Psoas muscle (tissue), 8 donors: ENCODE measurements around the gene SNHG17. TPM values are rescaled to one million over a fixed set of nuclear protein-coding genes. Genes with fewer than 3 reads are reported as not detected.
"Not testable (repeated sequence)": the region's sequence is repeated elsewhere in the genome, so short reads cannot be mapped to it uniquely, and the experiment has no call there.

Experiments
- ATAC-seq, 4 donors: fragments of 200-7000 bp; cut with Tn5 transposase; one replicate each; pipeline ENCODE4 v1.9.1; 2020; ENCODE audit warnings: moderate library complexity in 3 of 4, mild to moderate bottlenecking in 2 of 4
- DNase-seq, 2 donors: peaks; one replicate each; pipeline ENCODE4 v3.0.0-alpha.2; 2020
- H3K27ac ChIP-seq: fragments of 200-600 bp; one replicate; pipeline ENCODE4 v1.8.0; 2022
- H3K27me3 ChIP-seq, 3 donors: fragments of 200-600 bp in 1 of 3; one replicate each; pipeline versions ENCODE4 v1.6.1 to v1.8.0; 2013 to 2022; ENCODE audit warnings: low read length in 2 of 3, mild to moderate bottlenecking in 2 of 3, moderate library complexity in 1 of 3; ENCODE audit not compliant: insufficient read depth in 3 of 3
- H3K36me3 ChIP-seq, 2 donors: fragments of 200-600 bp in 1 of 2; one replicate each; pipeline versions ENCODE4 v1.6.1 to v1.8.0; 2013 to 2022; ENCODE audit warnings: low read depth in 1 of 2, mild to moderate bottlenecking in 1 of 2, moderate library complexity in 1 of 2; ENCODE audit not compliant: insufficient read depth in 1 of 2
- H3K4me1 ChIP-seq: fragments of 200-600 bp; one replicate; pipeline ENCODE4 v1.8.0; 2022
- H3K4me3 ChIP-seq: fragments of 200-600 bp; one replicate; pipeline ENCODE4 v1.8.0; 2022; ENCODE audit warnings: mild to moderate bottlenecking
- H3K9me3 ChIP-seq: fragments of 200-600 bp; one replicate; pipeline ENCODE4 v1.8.0; 2022
- CTCF ChIP-seq: fragments of 200-600 bp; IDR thresholded peaks from one replicate; pipeline ENCODE4 v1.8.0; 2022; ENCODE audit warnings: antibody characterized with exemption
- WGBS, 3 donors: extraction: QIAGEN DNeasy Blood & Tissue Kit; methylation state at CpG; one replicate each; pipeline versions ENCODE4 v1.1.6 to v1.1.7; 2013; 5-methylcytosine and 5-hydroxymethylcytosine counted together
- intact Hi-C, 2 donors: fragments of 100-400 bp; cut with DNase I; formaldehyde crosslinking; loops; one replicate each; pipeline versions ENCODE4 v1.11.0 to v1.14.2; 2022
- polyA plus RNA-seq, 3 donors: library from polyadenylated mRNA; stranded (reverse); fragments of 200-250 nt; gene quantifications; one replicate each; pipeline ENCODE4 v1.2.3, GENCODE V29; 2013
- total RNA-seq, 4 donors: library from RNA; stranded (reverse); fragmentation: NEBNext Ultra II Directional in 2 of 4; extraction: Animal tissue kit (Norgen Biotek cat#: 25700) in 2 of 4; gene quantifications; one replicate each; pipeline versions ENCODE4 v1.2.1 to v1.2.4, GENCODE V29; 2021 to 2023
- donor health status: healthy with polysubstance abuse.
- donor health status: DM: no; HTN: no; CAD: no; lungs with moderate emphysema.
- donor health status: Bipolar disorder and iron deficiency.
- donor health status: healthy.
- donor health status: DM: yes; HTN: yes; CAD: no.
- donor health status: DM: no; HTN: no; CAD: no.
- donor health status: DM: no; HTN: no; CAD: no.
- donor health status: DM: yes; HTN: yes; CAD: no.

Gene SNHG17
- total and polyA plus RNA-seq, 7 donors, result 4.6 to 26.0 (median 18.7) TPM

GRCh38 chr20:38420388-38421085, 14.6 kb downstream of the SNHG17 start:
- Histone ChIP-seq H3K4me3 (no peak overlapping the region), H3K36me3 (peaks cover 16 to 90% of the 10 kb centered on the region in 2 donors), H3K4me1 (no peaks in the 10 kb centered on the region), H3K9me3 (no peaks in the 10 kb centered on the region), H3K27ac (no peak overlapping the region), H3K27me3 (no peaks in the 10 kb centered on the region)
- intact Hi-C loops, result no loop called here
- no peak for TF ChIP-seq CTCF
- ATAC-seq (no peak), DNase-seq (no peak)
- 84 to 94% (median 89%) methylated on average over 9 of the region's 9 CpGs for WGBS, 3 donors

- DNase-seq, result peak; percentile 60 to 81
Measured at GRCh38 chr20:38418509-38419204, 16.5 kb downstream of the SNHG17 start.

GRCh38 chr20:38414769-38415450, 20.2 kb downstream of the SNHG17 start:
- no peak for TF ChIP-seq CTCF
- Histone ChIP-seq H3K9me3 (no peaks in the 10 kb centered on the region), H3K4me3 (no peak overlapping the region), H3K27ac (no peak overlapping the region), H3K27me3 (no peaks in the 10 kb centered on the region), H3K4me1 (no peaks in the 10 kb centered on the region), H3K36me3 (peaks cover 7 to 70% of the 10 kb centered on the region in 2 donors)
- ATAC-seq, result no peak
- 93 to 96% (median 96%) methylated on average over 14 of the region's 14 CpGs for WGBS, 3 donors
- intact Hi-C loops, result no loop called here
- no peak for DNase-seq

More at GRCh38 chr20:38418509-38419204, 16.5 kb downstream of the SNHG17 start:
- peak overlapping the region; percentile 36 for H3K27ac ChIP-seq
- intact Hi-C loops, result no loop called here
- 23 to 38% (median 33%) methylated on average over 4 of the region's 4 CpGs for WGBS, 3 donors
- H3K4me1 ChIP-seq, result no peaks in the 10 kb centered on the region
- no peak for TF ChIP-seq CTCF
- H3K4me3 ChIP-seq, result no peak overlapping the region
- peaks cover 8 to 84% of the 10 kb centered on the region in 2 donors for H3K36me3 ChIP-seq
- no peaks in the 10 kb centered on the region for H3K9me3 ChIP-seq
- peak; percentile 85 to 93 (median 88) for ATAC-seq
- no peaks in the 10 kb centered on the region for H3K27me3 ChIP-seq

- H3K9me3 ChIP-seq, result no peaks in the 10 kb centered on the region
- intact Hi-C loops, result no loop called here
- H3K4me1 ChIP-seq, result no peaks in the 10 kb centered on the region
- TF ChIP-seq CTCF, result no peak
- WGBS, 3 donors, result 80 to 87% (median 86%) methylated on average over 9 of the region's 9 CpGs
- H3K27ac ChIP-seq, result no peak overlapping the region
- DNase-seq, result no peak
- no peak for ATAC-seq
- no peaks in the 10 kb centered on the region for H3K27me3 ChIP-seq
- peaks cover 0 to 52% of the 10 kb centered on the region in 2 donors for H3K36me3 ChIP-seq
- no peak overlapping the region for H3K4me3 ChIP-seq
Measured at GRCh38 chr20:38412877-38413577, 22.1 kb downstream of the SNHG17 start.

GRCh38 chr20:38407822-38408221, 27.3 kb downstream of the SNHG17 start:
- intact Hi-C loops, result not testable (repeated sequence)
- WGBS, 3 donors, result 89 to 94% (median 91%) methylated on average over 6 to 9 of the region's 9 CpGs

More at GRCh38 chr20:38407822-38408221, 27.3 kb downstream of the SNHG17 start:
- not testable (repeated sequence) for H3K4me3 ChIP-seq, H3K4me1 ChIP-seq, H3K27me3 ChIP-seq, H3K27ac ChIP-seq, H3K9me3 ChIP-seq, ATAC-seq, DNase-seq
- peaks cover 0 to 15% of the 10 kb centered on the region in 2 donors for H3K36me3 ChIP-seq
